Tibial nerve (tissue), 4 donors: ENCODE data around the gene FRMD3. TPM values are rescaled to one million over a fixed set of nuclear protein-coding genes. Genes with fewer than 3 reads are reported as not detected.

Experiments used
- DNase-seq, 2 donors: peaks; one replicate each; pipeline ENCODE4 v3.0.0-alpha.2; 2019; ENCODE audit warnings: low spot score in 2 of 2
- H3K27ac ChIP-seq, 4 donors: fragments of 200-600 bp; sonication (generic) in 3 of 4; one replicate each; pipeline ENCODE4 v1.5.1; 2017 to 2019; ENCODE audit warnings: mild to moderate bottlenecking in 1 of 4
- H3K27me3 ChIP-seq, 2 donors: fragments of 200-600 bp; sonication (generic) in 1 of 2; one replicate each; pipeline versions ENCODE4 v1.5.1 to v1.6.0; 2017 to 2019
- H3K36me3 ChIP-seq, 3 donors: fragments of 200-600 bp; sonication (generic); one replicate each; pipeline ENCODE4 v1.5.1; 2018 to 2019
- H3K4me1 ChIP-seq, 4 donors: fragments of 200-600 bp; sonication (generic) in 3 of 4; one replicate each; pipeline ENCODE4 v1.5.1; 2017 to 2019
- H3K4me3 ChIP-seq, 4 donors: fragments of 200-600 bp; sonication (generic) in 3 of 4; one replicate each; pipeline ENCODE4 v1.5.1; 2017 to 2019; ENCODE audit warnings: mild to moderate bottlenecking in 1 of 4, moderate library complexity in 1 of 4
- H3K9me3 ChIP-seq, 4 donors: fragments of 200-600 bp; sonication (generic) in 3 of 4; one replicate each; pipeline ENCODE4 v1.5.1; 2017 to 2019
- CTCF ChIP-seq, 5 experiments: fragments of 200-600 bp in 3 of 5; fragments of 450-650 bp in 2 of 5; sonication (generic) in 3 of 5; IDR thresholded peaks; one replicate each; pipeline ENCODE4 v1.5.1; 2016 to 2019; ENCODE audit warnings: antibody characterized with exemption in 5 of 5, mild to moderate bottlenecking in 3 of 5, moderate library complexity in 2 of 5
- EP300 ChIP-seq, 2 donors: sonication (generic); formaldehyde crosslinking; IDR thresholded peaks; one replicate each; pipeline ENCODE4 v1.6.1; 2017; ENCODE audit warnings: antibody characterized with exemption in 2 of 2, mild to moderate bottlenecking in 1 of 2
- POLR2A ChIP-seq, 2 donors: fragments of 450-650 bp; IDR thresholded peaks; one replicate each; pipeline ENCODE4 v1.6.1; 2017; ENCODE audit warnings: antibody characterized with exemption in 2 of 2, mild to moderate bottlenecking in 2 of 2, moderate library complexity in 2 of 2
- WGBS, 2 donors: methylation state at CpG; one replicate each; pipeline ENCODE4 v1.1.5; 2018; 5-methylcytosine and 5-hydroxymethylcytosine counted together
- total RNA-seq, 4 donors: library from RNA; depleted of rRNA; stranded (reverse); fragments of >200 nt; gene quantifications; one replicate each; pipeline ENCODE4 v1.1.0, GENCODE V29; 2016

FRMD3 gene
- total RNA-seq, 4 donors from 2014 or later = 31.2 to 44.0 (median 34.5) TPM

DNA sequence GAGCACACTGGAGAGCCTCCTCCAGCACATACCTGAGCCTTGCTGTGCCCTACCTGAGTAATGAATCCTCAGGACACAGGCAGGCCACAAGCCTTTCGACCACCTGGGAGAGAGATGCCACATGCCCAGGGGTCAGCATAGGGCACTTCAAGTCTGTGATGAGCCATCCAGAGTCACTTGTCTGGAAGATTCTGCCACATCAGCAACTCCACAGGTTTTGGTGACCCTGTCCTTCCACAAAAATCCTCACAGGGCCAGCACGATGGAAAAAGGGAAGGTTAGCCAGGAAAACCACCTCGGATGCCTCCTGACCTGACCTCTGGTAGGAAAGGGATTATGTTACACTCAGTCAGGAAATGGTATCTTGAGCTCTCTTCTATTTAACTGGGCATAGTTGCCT, 46.8 kb downstream of the FRMD3 start:
- WGBS, 2 donors = 44 to 49% methylated on average over 3 of the region's 3 CpGs

GRCh38 chr9:83489961-83490360, 48.2 kb downstream of the FRMD3 start:
- no peaks in the 10 kb centered on the region for H3K27me3 ChIP-seq
- no peak for DNase-seq
- no peak for TF ChIP-seq POLR2A (IDR thresholded peaks at IDR 0.05)
- TF ChIP-seq CTCF (IDR thresholded peaks at IDR 0.05) = no peak
- TF ChIP-seq EP300 (IDR thresholded peaks at IDR 0.05) = no peak
- H3K27ac ChIP-seq = no peak overlapping the region
- H3K4me1 ChIP-seq = peaks cover 0 to 5% (median 0%) of the 10 kb centered on the region in 4 donors
- peaks cover 0 to 6% (median 0%) of the 10 kb centered on the region in 4 donors for H3K9me3 ChIP-seq
- H3K36me3 ChIP-seq = no peaks in the 10 kb centered on the region
- WGBS, 2 donors = 94 to 95% methylated on average over 1 of the region's 1 CpG
- H3K4me3 ChIP-seq = no peak overlapping the region

More for the DNA sequence above, 46.8 kb downstream of the FRMD3 start:
- no peak for TF ChIP-seq CTCF (IDR thresholded peaks at IDR 0.05)
- Histone ChIP-seq H3K4me3 (no peak overlapping the region), H3K27me3 (no peaks in the 10 kb centered on the region), H3K27ac (no peak overlapping the region), H3K36me3 (no peaks in the 10 kb centered on the region), H3K4me1 (peaks cover 0 to 5% (median 0%) of the 10 kb centered on the region in 4 donors), H3K9me3 (peaks cover 0 to 6% (median 0%) of the 10 kb centered on the region in 4 donors)
- DNase-seq = no peak

DNA sequence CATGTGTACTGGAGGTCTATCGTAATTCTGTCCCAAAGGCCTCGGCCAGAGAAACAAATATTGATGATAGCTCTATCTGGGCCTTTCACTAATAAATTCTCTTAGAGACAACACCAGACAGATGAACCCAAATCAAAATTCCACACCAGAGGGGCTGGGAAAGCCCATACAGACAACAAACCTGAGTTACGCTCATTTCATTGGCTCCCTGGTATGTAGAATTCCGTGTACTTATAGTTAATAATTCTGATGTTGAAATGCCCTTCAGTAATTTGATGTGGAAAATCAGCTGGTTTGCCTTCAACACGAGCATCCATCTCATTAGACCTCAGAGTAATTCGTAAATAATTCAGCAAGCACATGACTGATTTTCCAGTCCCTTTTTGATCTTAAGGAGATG, 53.2 kb downstream of the FRMD3 start:
- no peak overlapping the region for H3K4me3 ChIP-seq
- no peaks in the 10 kb centered on the region for H3K27me3 ChIP-seq
- H3K4me1 ChIP-seq = no peaks in the 10 kb centered on the region
- no peak overlapping the region for H3K27ac ChIP-seq
- DNase-seq = no peak
- TF ChIP-seq CTCF (IDR thresholded peaks at IDR 0.05) = no peak
- TF ChIP-seq POLR2A (IDR thresholded peaks at IDR 0.05) = no peak
- TF ChIP-seq EP300 (IDR thresholded peaks at IDR 0.05) = no peak
- H3K36me3 ChIP-seq = peaks cover 0 to 2% (median 0%) of the 10 kb centered on the region in 3 donors
- WGBS, 2 donors = 83 to 85% methylated on average over 6 of the region's 6 CpGs
- peaks cover 0 to 9% (median 0%) of the 10 kb centered on the region in 4 donors for H3K9me3 ChIP-seq

GRCh38 chr9:83483223-83483622, 55.0 kb downstream of the FRMD3 start:
- TF ChIP-seq EP300 (IDR thresholded peaks at IDR 0.05) = no peak
- TF ChIP-seq POLR2A (IDR thresholded peaks at IDR 0.05) = no peak
- TF ChIP-seq CTCF (IDR thresholded peaks at IDR 0.05) = no peak
- peaks cover 0 to 5% (median 0%) of the 10 kb centered on the region in 3 donors for H3K36me3 ChIP-seq
- H3K4me3 ChIP-seq = no peak overlapping the region
- H3K9me3 ChIP-seq = peaks cover 0 to 7% (median 0%) of the 10 kb centered on the region in 4 donors
- 75 to 84% methylated on average over 2 of the region's 2 CpGs for WGBS, 2 donors
- H3K27ac ChIP-seq = no peak overlapping the region
- DNase-seq = no peak
- H3K4me1 ChIP-seq = no peaks in the 10 kb centered on the region
- H3K27me3 ChIP-seq = no peaks in the 10 kb centered on the region

DNA sequence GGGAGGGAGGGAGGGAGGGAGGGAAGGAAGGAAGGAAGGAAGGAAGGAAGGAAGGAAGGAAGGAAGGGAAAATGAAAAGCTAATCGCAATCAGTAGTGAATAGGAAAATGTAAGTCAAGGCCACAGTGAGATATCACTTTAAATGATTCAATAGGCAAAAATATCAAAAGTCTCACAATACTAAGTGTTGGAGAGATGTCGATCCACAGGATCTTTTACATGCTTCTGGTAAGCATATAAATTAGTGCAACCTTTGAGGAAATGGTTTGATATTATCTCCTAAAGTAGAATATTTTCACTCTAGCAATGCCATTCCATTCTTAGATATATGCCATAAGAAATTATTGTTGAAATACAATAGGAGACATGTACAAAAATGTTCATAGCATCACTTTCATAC, 58.4 kb downstream of the FRMD3 start:
- TF ChIP-seq POLR2A (IDR thresholded peaks at IDR 0.05) (no peak), CTCF (IDR thresholded peaks at IDR 0.05) (no peak), EP300 (IDR thresholded peaks at IDR 0.05) (no peak)
- Histone ChIP-seq H3K4me3 (no peak overlapping the region), H3K36me3 (peaks cover 0 to 5% (median 0%) of the 10 kb centered on the region in 3 donors), H3K4me1 (no peaks in the 10 kb centered on the region), H3K27ac (no peak overlapping the region), H3K9me3 (peaks cover 0 to 7% (median 0%) of the 10 kb centered on the region in 4 donors), H3K27me3 (no peaks in the 10 kb centered on the region)
- no peak for DNase-seq
- WGBS, 2 donors = 98 to 99% methylated on average over 2 of the region's 2 CpGs
